GM19025 (cell line): ENCODE data around the gene CDHR3.
A peak's percentile ranks its signal among the peaks of the same experiment; 100 is the strongest.

Experiments used
- ATAC-seq: cut with Tn5 transposase; IDR thresholded peaks from one replicate; pipeline ENCODE4 v1.9.1; 2021; ENCODE audit warnings: mild to moderate bottlenecking, low read depth, moderate library complexity; ENCODE audit not compliant: unreplicated experiment

The CDHR3 gene

GRCh38 chr7:106045586-106045985 lies 82.5 kb downstream of the CDHR3 start:
- no peak for ATAC-seq

GRCh38 chr7:106047184-106047583 lies 84.1 kb downstream of the CDHR3 start:
- ATAC-seq, result no peak

- no peak for ATAC-seq
These were observed 85.0 kb downstream of the CDHR3 start for GRCh38 chr7:106047818-106048705.

DNA sequence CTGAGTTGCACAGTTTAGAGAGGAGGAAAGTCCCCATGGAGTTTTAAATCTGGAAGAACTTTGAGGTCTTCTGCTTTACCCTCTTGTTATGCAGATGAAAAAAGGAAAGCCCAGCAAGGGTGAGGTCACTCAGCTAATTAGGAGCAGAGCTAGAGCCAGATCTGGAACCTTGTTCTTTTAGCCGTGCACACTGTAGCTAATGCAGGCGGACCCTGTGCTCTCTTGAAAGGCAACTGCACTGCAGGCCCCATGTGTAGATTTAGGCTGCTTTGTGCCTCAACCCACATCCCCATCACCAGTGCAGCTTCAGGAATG lies 85.6 kb downstream of the CDHR3 start:
- ATAC-seq, result no peak

- ATAC-seq, result no peak
These were observed 86.2 kb downstream of the CDHR3 start for GRCh38 chr7:106049139-106049752.

DNA sequence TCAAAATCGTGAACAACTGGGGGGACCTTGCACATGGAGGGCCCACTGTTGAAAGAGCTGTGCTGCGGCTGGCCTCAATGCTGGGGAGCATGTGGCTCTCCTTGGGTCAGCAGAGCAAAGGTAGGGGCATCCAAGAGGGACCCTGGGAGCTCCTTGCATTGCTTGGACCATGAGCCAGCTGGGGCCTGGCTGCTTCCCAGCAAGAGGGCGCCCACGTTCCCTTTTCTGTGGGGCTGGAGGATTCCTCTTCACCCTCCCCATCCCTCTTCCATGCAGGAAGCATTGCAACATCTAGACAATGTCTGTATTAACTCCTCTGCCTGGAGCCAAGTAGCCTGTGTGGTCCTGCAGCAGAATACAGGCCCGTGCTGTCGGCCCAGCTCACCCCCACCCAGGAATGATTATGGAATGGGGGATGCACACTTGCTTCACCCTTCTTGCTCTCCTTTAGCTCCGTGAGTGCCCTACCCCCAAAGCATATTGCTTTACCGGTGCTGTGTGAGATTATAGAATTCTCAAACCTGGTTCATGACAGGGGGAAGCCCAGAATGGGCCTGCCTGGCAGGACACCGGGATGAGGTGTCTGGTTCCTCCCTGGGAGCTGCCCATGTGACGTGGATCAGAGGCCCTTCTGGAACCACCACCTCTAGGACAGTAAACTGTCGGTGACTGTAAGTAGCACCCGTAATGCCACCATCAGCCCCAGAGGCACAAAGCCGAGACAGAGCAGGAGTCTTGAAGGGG lies 87.1 kb downstream of the CDHR3 start:
- no peak for ATAC-seq

DNA sequence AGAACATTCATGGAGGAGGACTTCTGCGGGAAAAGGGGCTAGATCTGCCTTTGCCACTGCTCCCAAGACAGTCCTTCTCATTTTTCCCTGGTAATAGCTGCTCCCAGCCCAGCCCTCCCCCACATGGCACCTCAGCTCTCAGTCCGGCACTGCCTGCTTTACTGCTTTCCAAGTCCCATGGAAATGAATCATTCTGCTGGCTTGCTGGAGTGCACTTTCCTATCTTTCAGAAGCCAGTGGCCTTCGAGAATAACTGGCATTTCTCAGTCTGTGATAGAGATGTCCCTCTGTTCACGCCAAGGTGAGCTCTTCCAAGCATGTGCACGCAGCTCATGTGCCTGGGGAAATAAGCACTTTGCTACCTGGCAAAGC lies 87.7 kb downstream of the CDHR3 start:
- ATAC-seq, result no peak

GRCh38 chr7:106052681-106053080 lies 89.6 kb downstream of the CDHR3 start:
- ATAC-seq, result no peak

DNA sequence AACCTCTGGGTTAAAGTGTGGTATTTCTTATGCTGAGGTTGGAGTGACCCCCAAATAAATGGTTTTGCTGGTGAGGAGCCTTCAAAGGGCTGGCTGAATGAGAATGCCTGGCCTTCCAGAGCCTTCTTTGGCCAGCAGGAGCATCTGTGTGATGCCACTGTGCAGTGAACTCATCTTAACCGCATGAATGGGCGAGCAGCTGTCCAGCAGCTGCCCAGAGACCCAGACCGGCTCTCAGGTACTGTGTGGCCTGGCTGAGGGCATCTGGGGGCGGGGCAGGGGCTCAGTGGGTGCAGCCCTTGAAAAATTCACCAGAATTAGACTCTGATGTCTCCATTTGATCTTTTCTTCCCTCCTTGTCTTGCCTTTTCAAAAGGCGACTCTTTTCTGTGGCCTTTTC lies 90.0 kb downstream of the CDHR3 start:
- no peak for ATAC-seq

DNA sequence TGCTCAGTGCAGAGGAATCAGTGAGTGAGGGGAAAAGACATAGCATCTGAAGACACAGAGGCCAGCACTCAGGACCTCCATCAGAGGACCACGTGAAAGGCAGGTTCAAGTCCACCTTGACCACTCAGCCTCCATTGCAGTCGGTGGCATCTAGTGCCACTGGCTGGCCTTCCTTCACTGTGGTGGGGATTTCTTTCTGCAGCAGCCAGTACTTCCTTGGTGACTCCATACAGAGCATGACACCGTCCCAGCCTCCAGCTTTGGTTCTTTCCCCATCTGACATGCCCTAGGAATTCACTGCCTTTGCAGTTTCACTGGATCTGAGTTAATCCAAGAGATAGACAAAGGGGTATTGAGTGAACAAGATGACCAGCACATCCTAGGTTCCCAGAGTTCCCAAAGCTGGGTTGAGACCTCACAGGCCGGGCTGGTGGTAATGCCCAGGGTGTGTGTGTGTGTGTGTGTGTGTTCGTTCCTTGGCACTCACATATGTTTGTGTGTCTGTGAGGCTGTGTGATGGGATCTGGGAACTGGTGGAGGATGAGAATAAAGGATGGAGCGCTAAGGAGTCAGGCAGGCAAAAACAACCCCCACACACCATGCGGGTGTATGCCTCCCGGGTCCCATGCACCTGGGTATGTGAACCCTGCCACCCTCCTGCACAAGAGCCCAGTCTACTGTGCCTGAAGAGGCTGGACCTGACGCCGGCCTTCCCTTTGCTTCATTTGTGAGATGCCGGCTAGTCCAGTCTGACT lies 91.3 kb downstream of the CDHR3 start:
- ATAC-seq, result no peak

DNA sequence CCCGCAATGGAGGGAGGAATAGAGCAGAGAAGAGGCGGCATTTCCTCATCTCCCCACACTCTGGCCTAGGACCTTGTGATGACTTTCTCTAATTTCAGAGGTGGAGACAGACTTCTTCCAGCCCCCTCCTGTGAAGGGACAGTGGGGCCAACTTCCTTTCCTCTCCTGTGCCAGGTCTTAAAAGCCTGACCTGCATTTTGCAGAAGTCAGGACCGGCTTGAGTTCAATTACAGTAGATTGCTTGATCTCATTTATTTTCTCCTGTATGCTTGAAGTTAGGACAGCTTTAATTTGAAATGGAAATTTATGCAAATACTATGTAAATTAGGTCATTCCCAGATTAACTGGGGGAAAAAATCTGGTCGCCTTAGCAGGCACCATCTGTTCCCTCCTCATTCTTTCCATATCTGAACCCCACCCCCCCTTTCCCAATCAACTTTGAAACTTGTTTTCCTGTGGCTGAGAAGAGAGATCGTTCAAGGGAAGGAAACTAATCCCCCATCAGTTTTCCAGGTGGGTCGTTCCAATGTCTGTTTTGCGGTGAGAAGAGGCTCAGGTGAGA lies 92.0 kb downstream of the CDHR3 start:
- no peak for ATAC-seq

DNA sequence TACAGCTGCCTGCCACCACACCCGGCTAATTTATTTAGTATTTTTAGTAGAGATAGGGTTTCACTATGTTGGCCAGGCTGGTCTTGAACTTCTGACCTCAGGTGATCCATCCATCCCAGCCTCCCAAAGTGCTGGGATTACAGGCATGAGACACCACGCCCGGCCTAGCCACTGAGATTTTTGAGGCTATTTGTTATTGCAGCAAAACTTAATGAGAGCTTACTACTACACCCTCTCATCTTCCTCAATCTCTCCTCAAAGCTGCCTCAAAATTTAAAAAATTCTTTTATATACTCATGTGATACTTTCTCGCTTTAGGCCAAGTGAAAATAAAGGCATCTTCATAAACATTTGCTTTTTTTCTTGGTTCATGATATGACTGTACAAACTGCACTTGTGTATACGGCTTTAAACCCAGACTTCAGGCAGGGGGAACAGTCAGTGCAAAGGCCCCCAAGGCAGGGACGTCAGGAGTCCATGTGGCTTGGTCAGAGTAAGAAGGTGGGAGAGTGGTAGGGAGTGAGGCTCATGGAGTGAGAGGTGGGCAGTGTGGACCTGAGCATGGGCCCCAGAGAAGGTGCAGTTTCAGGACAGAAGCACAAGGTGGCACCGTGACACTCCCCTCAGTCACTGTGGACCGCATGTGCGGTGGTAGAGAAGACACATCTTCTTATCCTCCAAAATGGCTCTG lies 93.6 kb downstream of the CDHR3 start:
- peak; percentile 37 for ATAC-seq

GRCh38 chr7:106057204-106057961 lies 94.3 kb downstream of the CDHR3 start:
- no peak for ATAC-seq

GRCh38 chr7:106057962-106058927 lies 95.2 kb downstream of the CDHR3 start:
- peak; percentile 56 for ATAC-seq

GRCh38 chr7:106058928-106059324 lies 95.9 kb downstream of the CDHR3 start:
- ATAC-seq, result no peak

DNA sequence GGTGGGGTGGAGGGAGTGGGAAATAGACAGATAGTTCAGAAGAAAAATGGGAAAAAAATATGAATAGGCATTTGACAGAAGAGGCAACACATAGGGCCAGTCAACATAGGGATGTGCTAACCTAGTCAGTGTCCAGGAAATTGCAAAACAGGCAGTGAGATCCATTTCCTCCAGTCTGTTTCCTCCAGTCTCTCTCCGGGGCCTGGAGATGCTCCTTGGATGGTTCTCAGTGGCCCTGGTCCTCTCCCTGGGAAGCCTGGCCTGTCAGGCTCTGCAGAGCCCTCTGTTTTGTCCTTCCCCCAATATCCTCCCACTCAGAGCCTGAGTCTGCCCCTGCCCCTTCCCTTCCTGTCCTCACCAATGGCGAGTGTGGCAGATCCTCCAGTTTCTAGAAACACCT lies 96.5 kb downstream of the CDHR3 start:
- no peak for ATAC-seq

- ATAC-seq, result no peak
These were observed 97.4 kb downstream of the CDHR3 start for GRCh38 chr7:106060394-106060920.
